A673 (cell line): ENCODE results near the gene KANSL1L.

ENCODE experiments used
- EZH2 ChIP-seq: fragments of 200-600 bp; sonication (generic); IDR thresholded peaks from 2 replicates; pipeline ENCODE4 v1.6.1; 2017; ENCODE audit warnings: borderline replicate concordance, low read depth, mild to moderate bottlenecking, mixed read lengths, antibody characterized with exemption, low read length; ENCODE audit not compliant: poor library complexity, severe bottlenecking
- TF ChIP-seq, protein P1 (sequence below): fragments of 300-800, 200-600 bp; sonication (generic); conservative IDR thresholded peaks from 2 replicates; pipeline ENCODE4 v1.5.1; 2017; ENCODE audit warnings: low read depth, mild to moderate bottlenecking, antibody characterized with exemption, low read length, moderate library complexity, mixed read lengths

GRCh38 chr2:209974576-209974975, 196.6 kb downstream of the KANSL1L start:
- TF ChIP-seq EZH2 = no peak
- TF ChIP-seq, protein P1, sequence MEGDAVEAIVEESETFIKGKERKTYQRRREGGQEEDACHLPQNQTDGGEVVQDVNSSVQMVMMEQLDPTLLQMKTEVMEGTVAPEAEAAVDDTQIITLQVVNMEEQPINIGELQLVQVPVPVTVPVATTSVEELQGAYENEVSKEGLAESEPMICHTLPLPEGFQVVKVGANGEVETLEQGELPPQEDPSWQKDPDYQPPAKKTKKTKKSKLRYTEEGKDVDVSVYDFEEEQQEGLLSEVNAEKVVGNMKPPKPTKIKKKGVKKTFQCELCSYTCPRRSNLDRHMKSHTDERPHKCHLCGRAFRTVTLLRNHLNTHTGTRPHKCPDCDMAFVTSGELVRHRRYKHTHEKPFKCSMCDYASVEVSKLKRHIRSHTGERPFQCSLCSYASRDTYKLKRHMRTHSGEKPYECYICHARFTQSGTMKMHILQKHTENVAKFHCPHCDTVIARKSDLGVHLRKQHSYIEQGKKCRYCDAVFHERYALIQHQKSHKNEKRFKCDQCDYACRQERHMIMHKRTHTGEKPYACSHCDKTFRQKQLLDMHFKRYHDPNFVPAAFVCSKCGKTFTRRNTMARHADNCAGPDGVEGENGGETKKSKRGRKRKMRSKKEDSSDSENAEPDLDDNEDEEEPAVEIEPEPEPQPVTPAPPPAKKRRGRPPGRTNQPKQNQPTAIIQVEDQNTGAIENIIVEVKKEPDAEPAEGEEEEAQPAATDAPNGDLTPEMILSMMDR = no peak
